Transverse colon (tissue), 4 donors: ENCODE data around the gene LILRA2. TPM values are rescaled to one million over a fixed set of nuclear protein-coding genes. Genes with fewer than 3 reads are reported as not detected.

Experiments used
- DNase-seq: peaks from one replicate; pipeline ENCODE4 v3.0.0-alpha.2; 2019
- H3K27ac ChIP-seq, 4 donors: fragments of 200-600 bp; sonication (generic); 2 replicates each; pipeline ENCODE4 v1.5.1; 2016 to 2018; ENCODE audit warnings: inconsistent platforms in 4 of 4
- H3K27me3 ChIP-seq: fragments of 200-600 bp; sonication (generic); 2 replicates; pipeline ENCODE4 v1.5.1; 2017; ENCODE audit warnings: inconsistent platforms
- H3K36me3 ChIP-seq, 4 donors: fragments of 200-600 bp; sonication (generic); 2 replicates each; pipeline ENCODE4 v1.5.1; 2017 to 2019; ENCODE audit warnings: inconsistent platforms in 4 of 4
- H3K4me1 ChIP-seq, 4 donors: fragments of 200-600 bp; sonication (generic); 2 replicates each; pipeline ENCODE4 v1.5.1; 2017 to 2020; ENCODE audit warnings: inconsistent platforms in 4 of 4
- H3K4me3 ChIP-seq, 4 donors: fragments of 200-600 bp; sonication (generic); 1 replicate in 1 of 4; 2 replicates in 3 of 4; pipeline versions ENCODE4 v1.5.1 to v1.6.1; 2017 to 2019; ENCODE audit warnings: inconsistent platforms in 4 of 4
- H3K9me3 ChIP-seq, 2 donors: fragments of 200-600 bp; sonication (generic); 2 replicates each; pipeline ENCODE4 v1.5.1; 2017 to 2019; ENCODE audit warnings: inconsistent platforms in 2 of 2
- EP300 ChIP-seq: sonication (generic); formaldehyde crosslinking; IDR thresholded peaks from one replicate; pipeline ENCODE4 v1.6.1; 2017; ENCODE audit warnings: antibody characterized with exemption, low read depth
- POLR2A ChIP-seq: fragments of 450-650 bp; IDR thresholded peaks from one replicate; pipeline ENCODE4 v1.6.1; 2016; ENCODE audit warnings: antibody characterized with exemption, mild to moderate bottlenecking, moderate library complexity
- POLR2AphosphoS5 ChIP-seq, 3 donors: sonication (generic); formaldehyde crosslinking; IDR thresholded peaks; one replicate each; pipeline ENCODE4 v1.6.1; 2016; ENCODE audit warnings: antibody characterized with exemption in 3 of 3
- WGBS, 2 donors: methylation state at CpG; one replicate each; pipeline ENCODE4 v1.1.5; 2018; ENCODE audit warnings: low coverage in 1 of 2; 5-methylcytosine and 5-hydroxymethylcytosine counted together
- in situ Hi-C, 4 donors: fragments of 200-750 bp; cut with MboI; loops; one replicate each; pipeline versions ENCODE4 v1.15.0 to v1.15.1; 2017; ENCODE audit warnings: low sequenced_read_pairs in 3 of 4, low pct_ligation_motif_present in 1 of 4, low pct_unique_long_range_greater_than_20kb in 1 of 4
- intact Hi-C: fragments of 100-400 bp; cut with DNase I; formaldehyde crosslinking; loops from one replicate; pipeline ENCODE4 v1.15.1; 2023; ENCODE audit warnings: low total_unique reads
- total RNA-seq, 4 donors: library from RNA; depleted of rRNA; stranded (reverse); fragments of >200 nt; gene quantifications; one replicate each; pipeline ENCODE4 v1.1.0, GENCODE V29; 2016
- TF ChIP-seq, protein P1 (sequence below), 5 experiments: fragments of 200-600 bp in 3 of 5; fragments of 450-650 bp in 2 of 5; sonication (generic) in 3 of 5; IDR thresholded peaks; 1 replicate in 2 of 5; 2 replicates in 3 of 5; pipeline ENCODE4 v1.5.1; 2016 to 2017; ENCODE audit warnings: antibody characterized with exemption in 5 of 5, inconsistent platforms in 3 of 5, mild to moderate bottlenecking in 2 of 5, moderate library complexity in 1 of 5

The LILRA2 gene
- total RNA-seq, 4 donors from 2014 or later: 1.1 to 1.5 TPM; not detected in 2

DNA sequence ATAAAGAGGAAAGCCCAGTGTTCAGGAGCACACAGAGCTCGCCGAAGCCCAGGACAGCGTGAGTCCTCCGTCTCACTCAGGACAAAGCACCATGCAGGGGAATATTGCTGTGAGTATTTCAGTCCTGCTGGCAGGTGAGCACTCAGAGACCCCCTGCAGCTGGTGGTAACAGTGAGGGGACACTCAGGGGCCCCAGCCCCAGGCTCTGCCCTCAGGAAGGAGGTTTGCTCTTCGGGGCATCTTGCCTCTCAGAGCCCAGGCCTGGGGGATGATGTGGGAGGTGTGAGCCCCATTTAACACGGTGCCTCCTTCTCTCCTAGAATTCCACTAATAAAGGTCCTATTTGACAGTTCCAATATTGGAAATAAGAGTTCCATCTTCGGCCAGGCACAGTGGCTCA is 34.6 kb downstream of the LILRA2 start:
- WGBS, 2 donors: 81% methylated on average over 7 of the region's 7 CpGs; no CpG with 5 or more reads in 1 of the 2 donors

GRCh38 chr19:54608792-54609191 is 35.2 kb downstream of the LILRA2 start:
- Histone ChIP-seq H3K27me3 (no peaks in the 10 kb centered on the region), H3K4me3 (no peak overlapping the region), H3K36me3 (no peaks in the 10 kb centered on the region), H3K4me1 (no peaks in the 10 kb centered on the region), H3K9me3 (peaks cover 3 to 7% of the 10 kb centered on the region in 2 donors), H3K27ac (no peak overlapping the region)
- DNase-seq: no peak
- TF ChIP-seq POLR2A (no peak), POLR2AphosphoS5 (IDR thresholded peaks at IDR 0.05) (no peak), EP300 (no peak)
- TF ChIP-seq, protein P1, sequence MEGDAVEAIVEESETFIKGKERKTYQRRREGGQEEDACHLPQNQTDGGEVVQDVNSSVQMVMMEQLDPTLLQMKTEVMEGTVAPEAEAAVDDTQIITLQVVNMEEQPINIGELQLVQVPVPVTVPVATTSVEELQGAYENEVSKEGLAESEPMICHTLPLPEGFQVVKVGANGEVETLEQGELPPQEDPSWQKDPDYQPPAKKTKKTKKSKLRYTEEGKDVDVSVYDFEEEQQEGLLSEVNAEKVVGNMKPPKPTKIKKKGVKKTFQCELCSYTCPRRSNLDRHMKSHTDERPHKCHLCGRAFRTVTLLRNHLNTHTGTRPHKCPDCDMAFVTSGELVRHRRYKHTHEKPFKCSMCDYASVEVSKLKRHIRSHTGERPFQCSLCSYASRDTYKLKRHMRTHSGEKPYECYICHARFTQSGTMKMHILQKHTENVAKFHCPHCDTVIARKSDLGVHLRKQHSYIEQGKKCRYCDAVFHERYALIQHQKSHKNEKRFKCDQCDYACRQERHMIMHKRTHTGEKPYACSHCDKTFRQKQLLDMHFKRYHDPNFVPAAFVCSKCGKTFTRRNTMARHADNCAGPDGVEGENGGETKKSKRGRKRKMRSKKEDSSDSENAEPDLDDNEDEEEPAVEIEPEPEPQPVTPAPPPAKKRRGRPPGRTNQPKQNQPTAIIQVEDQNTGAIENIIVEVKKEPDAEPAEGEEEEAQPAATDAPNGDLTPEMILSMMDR (IDR thresholded peaks at IDR 0.05): no peak
- in situ Hi-C loops (no loop called here), intact Hi-C loops (no loop called here)
- WGBS, 2 donors: 81% methylated on average over 15 of the region's 15 CpGs; no CpG with 5 or more reads in 1 of the 2 donors

More for the DNA sequence above, 34.6 kb downstream of the LILRA2 start:
- no peak overlapping the region for H3K27ac ChIP-seq
- TF ChIP-seq EP300: no peak
- TF ChIP-seq POLR2A: no peak
- TF ChIP-seq, protein P1 (IDR thresholded peaks at IDR 0.05): no peak
- no peak for TF ChIP-seq POLR2AphosphoS5 (IDR thresholded peaks at IDR 0.05)
- intact Hi-C loops (no loop called here), in situ Hi-C loops (no loop called here)
- H3K4me3 ChIP-seq: no peak overlapping the region
- H3K4me1 ChIP-seq: no peaks in the 10 kb centered on the region
- DNase-seq: no peak
- H3K36me3 ChIP-seq: no peaks in the 10 kb centered on the region
- H3K9me3 ChIP-seq: peaks cover 3 to 7% of the 10 kb centered on the region in 2 donors
- no peaks in the 10 kb centered on the region for H3K27me3 ChIP-seq

DNA sequence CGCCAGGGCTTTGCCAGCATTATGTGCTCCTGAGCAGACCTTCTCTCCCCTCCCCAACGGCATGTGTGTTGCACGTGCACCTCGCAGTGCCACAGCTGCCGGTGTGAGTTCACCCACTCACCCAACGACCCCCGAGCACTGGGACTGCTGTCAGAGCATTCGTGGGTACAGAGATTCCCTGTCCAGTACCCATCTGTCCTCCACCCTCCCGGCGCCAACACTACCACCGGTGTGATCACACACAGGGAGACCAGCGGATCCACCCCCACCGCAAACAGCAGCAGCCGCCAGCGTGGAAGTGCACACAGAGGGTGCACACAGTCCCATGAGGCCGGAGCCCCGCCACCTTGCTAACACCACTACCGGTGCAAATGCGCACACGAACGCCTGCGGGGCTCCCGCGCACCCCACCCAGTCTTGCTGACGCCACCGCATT is 35.8 kb downstream of the LILRA2 start:
- no peak overlapping the region for H3K4me3 ChIP-seq
- 93% methylated on average over 26 of the region's 26 CpGs; no CpG with 5 or more reads in 1 of the 2 donors for WGBS, 2 donors
- in situ Hi-C loops: no loop called here
- no peaks in the 10 kb centered on the region for H3K4me1 ChIP-seq
- H3K9me3 ChIP-seq: peaks cover 3 to 7% of the 10 kb centered on the region in 2 donors
- no peaks in the 10 kb centered on the region for H3K27me3 ChIP-seq
- no peak for DNase-seq
- no peak overlapping the region for H3K27ac ChIP-seq
- intact Hi-C loops: no loop called here
- TF ChIP-seq POLR2A (no peak), EP300 (no peak), POLR2AphosphoS5 (IDR thresholded peaks at IDR 0.05) (no peak)
- TF ChIP-seq, protein P1 (IDR thresholded peaks at IDR 0.05): no peak
- no peaks in the 10 kb centered on the region for H3K36me3 ChIP-seq

GRCh38 chr19:54612428-54612827 is 38.8 kb downstream of the LILRA2 start:
- Histone ChIP-seq H3K27ac (no peak overlapping the region), H3K4me3 (no peak overlapping the region), H3K36me3 (no peaks in the 10 kb centered on the region), H3K27me3 (no peaks in the 10 kb centered on the region), H3K9me3 (peaks cover 0 to 3% of the 10 kb centered on the region in 2 donors), H3K4me1 (no peaks in the 10 kb centered on the region)
- in situ Hi-C loops (no loop called here), intact Hi-C loops (no loop called here)
- TF ChIP-seq POLR2A (no peak), POLR2AphosphoS5 (IDR thresholded peaks at IDR 0.05) (no peak), EP300 (no peak)
- TF ChIP-seq, protein P1 (IDR thresholded peaks at IDR 0.05): no peak
- 90 to 100% methylated on average over 1 of the region's 1 CpG for WGBS, 2 donors
- no peak for DNase-seq
